Upper lobe of left lung (tissue), 6 donors: ENCODE measurements around the gene TMEM176B. TPM values are rescaled to one million over a fixed set of nuclear protein-coding genes. Genes with fewer than 3 reads are reported as not detected.

Source experiments
- ATAC-seq, 2 donors: fragments of 200-7000 bp; cut with Tn5 transposase; one replicate each; pipeline ENCODE4 v1.9.1; 2022; ENCODE audit warnings: mild to moderate bottlenecking in 2 of 2, moderate library complexity in 2 of 2; ENCODE audit not compliant: low FRiP score in 2 of 2
- DNase-seq, 2 donors: peaks; one replicate each; pipeline ENCODE4 v3.0.0-alpha.2; 2019 to 2020
- H3K27ac ChIP-seq, 4 donors: fragments of 200-600 bp; sonication (generic); one replicate each; pipeline ENCODE4 v1.5.1; 2016 to 2019
- H3K27me3 ChIP-seq, 4 donors: fragments of 200-600 bp; sonication (generic); one replicate each; pipeline ENCODE4 v1.5.1; 2017 to 2019
- H3K36me3 ChIP-seq, 4 donors: fragments of 200-600 bp; sonication (generic); one replicate each; pipeline ENCODE4 v1.5.1; 2016 to 2019
- H3K4me1 ChIP-seq, 4 donors: fragments of 200-600 bp; sonication (generic); one replicate each; pipeline ENCODE4 v1.5.1; 2018 to 2019
- H3K4me3 ChIP-seq, 4 donors: fragments of 200-600 bp; sonication (generic); one replicate each; pipeline ENCODE4 v1.5.1; 2017 to 2019; ENCODE audit warnings: mild to moderate bottlenecking in 2 of 4, moderate library complexity in 1 of 4
- H3K9me3 ChIP-seq, 4 donors: fragments of 200-600 bp; sonication (generic); one replicate each; pipeline ENCODE4 v1.5.1; 2018 to 2019
- CTCF ChIP-seq, 6 experiments: fragments of 450-650 bp in 4 of 6; fragments of 200-600 bp in 2 of 6; sonication (generic) in 2 of 6; IDR thresholded peaks; one replicate each; pipeline ENCODE4 v1.5.1; 2016 to 2019; ENCODE audit warnings: antibody characterized with exemption in 6 of 6
- EP300 ChIP-seq, 4 donors: sonication (generic); formaldehyde crosslinking; IDR thresholded peaks; one replicate each; pipeline ENCODE4 v1.5.1; 2017; ENCODE audit warnings: antibody characterized with exemption in 4 of 4, control low read depth in 2 of 4
- POLR2A ChIP-seq, 4 donors: fragments of 450-650 bp; IDR thresholded peaks; one replicate each; pipeline ENCODE4 v1.5.1; 2016 to 2017; ENCODE audit warnings: antibody characterized with exemption in 4 of 4, mild to moderate bottlenecking in 2 of 4
- POLR2AphosphoS5 ChIP-seq, 2 donors: sonication (generic); formaldehyde crosslinking; IDR thresholded peaks; one replicate each; pipeline ENCODE4 v1.5.1; 2017; ENCODE audit warnings: antibody characterized with exemption in 2 of 2
- WGBS, 2 donors: methylation state at CpG; one replicate each; pipeline ENCODE4 v1.1.5; 2017 to 2018; 5-methylcytosine and 5-hydroxymethylcytosine counted together
- total RNA-seq, 6 donors: library from RNA; depleted of rRNA in 4 of 6; stranded (reverse); fragments of >200 nt in 4 of 6; gene quantifications; one replicate each; pipeline versions ENCODE4 v1.1.0 to v1.2.1, GENCODE V29; 2016 to 2021
- donor health status: DM: no; HTN: no; CAD: no; lungs with moderate emphysema.
- donor health status: DM: no; HTN: yes; CAD: no; lungs with severe emphysema.

The TMEM176B gene
- total RNA-seq, 6 donors from 2014 or later: 10.5 to 82.8 (median 27.4) TPM

GRCh38 chr7:150823043-150823442, 22.9 kb upstream of the TMEM176B start:
- 87% methylated on average over 8 of the region's 8 CpGs for WGBS, 2 donors
- Histone ChIP-seq H3K27me3 (no peaks in the 10 kb centered on the region), H3K9me3 (no peaks in the 10 kb centered on the region), H3K36me3 (no peaks in the 10 kb centered on the region), H3K4me3 (no peak overlapping the region), H3K27ac (no peak overlapping the region), H3K4me1 (no peaks in the 10 kb centered on the region)
- ATAC-seq: no peak
- DNase-seq: no peak
- TF ChIP-seq POLR2A (IDR thresholded peaks at IDR 0.05) (no peak), CTCF (IDR thresholded peaks at IDR 0.05) (no peak), EP300 (IDR thresholded peaks at IDR 0.05) (no peak), POLR2AphosphoS5 (IDR thresholded peaks at IDR 0.05) (no peak)

GRCh38 chr7:150820578-150821198, 20.5 kb upstream of the TMEM176B start:
- no peak overlapping the region for H3K27ac ChIP-seq
- H3K9me3 ChIP-seq: peaks cover 7 to 12% (median 9%) of the 10 kb centered on the region in 4 donors
- H3K27me3 ChIP-seq: no peaks in the 10 kb centered on the region
- H3K4me1 ChIP-seq: no peaks in the 10 kb centered on the region
- no peak overlapping the region for H3K4me3 ChIP-seq
- ATAC-seq (no peak), DNase-seq (no peak)
- no peak for TF ChIP-seq POLR2AphosphoS5 (IDR thresholded peaks at IDR 0.05)
- no peak for TF ChIP-seq POLR2A (IDR thresholded peaks at IDR 0.05)
- TF ChIP-seq CTCF (IDR thresholded peaks at IDR 0.05): no peak
- TF ChIP-seq EP300 (IDR thresholded peaks at IDR 0.05): no peak
- WGBS, 2 donors: 67 to 89% methylated on average over 7 of the region's 7 CpGs
- no peaks in the 10 kb centered on the region for H3K36me3 ChIP-seq

DNA sequence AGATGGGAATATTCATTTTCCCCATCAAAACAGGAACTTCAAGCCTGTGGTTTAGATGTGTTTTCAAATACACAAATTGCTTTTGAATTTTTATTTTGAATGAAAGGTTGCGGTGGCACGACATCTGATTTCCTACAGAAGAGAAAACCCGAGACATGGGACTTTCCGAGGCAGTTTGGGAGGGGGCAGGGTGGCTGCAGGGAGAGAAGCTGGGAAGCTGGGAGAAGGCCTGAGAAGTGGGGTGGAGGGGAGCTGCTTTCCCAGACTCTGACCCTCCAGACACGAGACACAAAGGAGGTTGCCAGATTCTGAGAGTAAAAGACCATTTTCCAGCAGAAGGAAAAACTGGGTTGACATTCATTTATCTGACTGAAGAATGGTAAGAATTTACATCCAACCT, 20.0 kb upstream of the TMEM176B start:
- ATAC-seq (no peak), DNase-seq (no peak)
- Histone ChIP-seq H3K36me3 (no peaks in the 10 kb centered on the region), H3K4me1 (no peaks in the 10 kb centered on the region), H3K27me3 (no peaks in the 10 kb centered on the region), H3K4me3 (no peak overlapping the region), H3K9me3 (peaks cover 7 to 13% (median 10%) of the 10 kb centered on the region in 4 donors), H3K27ac (no peak overlapping the region)
- 52 to 64% methylated on average over 5 of the region's 5 CpGs for WGBS, 2 donors
- TF ChIP-seq POLR2AphosphoS5 (IDR thresholded peaks at IDR 0.05) (no peak), CTCF (IDR thresholded peaks at IDR 0.05) (no peak), POLR2A (IDR thresholded peaks at IDR 0.05) (no peak), EP300 (IDR thresholded peaks at IDR 0.05) (no peak)

DNA sequence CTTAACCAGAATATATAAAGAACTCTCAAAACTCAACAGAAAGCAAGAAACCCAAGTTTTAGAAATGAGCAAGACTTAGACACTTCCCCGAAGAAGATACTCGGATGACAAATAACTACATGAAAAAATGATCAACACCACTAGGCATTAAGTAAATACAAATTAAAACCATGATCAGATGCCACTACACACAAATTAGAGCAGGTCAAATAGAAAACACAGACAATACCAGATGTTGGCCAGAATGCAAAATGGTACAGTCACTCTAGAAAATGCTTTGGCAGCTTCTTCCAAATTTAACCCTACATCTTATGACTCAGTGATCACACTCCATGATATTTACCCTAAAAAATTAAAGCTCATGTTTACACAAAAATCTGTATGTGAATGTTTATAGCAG, 18.8 kb upstream of the TMEM176B start:
- ATAC-seq (no peak), DNase-seq (no peak)
- Histone ChIP-seq H3K27me3 (no peaks in the 10 kb centered on the region), H3K4me3 (no peak overlapping the region), H3K9me3 (peaks cover 7 to 13% (median 10%) of the 10 kb centered on the region in 4 donors), H3K4me1 (no peaks in the 10 kb centered on the region), H3K36me3 (no peaks in the 10 kb centered on the region), H3K27ac (no peak overlapping the region)
- TF ChIP-seq CTCF (IDR thresholded peaks at IDR 0.05) (no peak), POLR2A (IDR thresholded peaks at IDR 0.05) (no peak), EP300 (IDR thresholded peaks at IDR 0.05) (no peak), POLR2AphosphoS5 (IDR thresholded peaks at IDR 0.05) (no peak)
- 84 to 87% methylated on average over 2 of the region's 2 CpGs for WGBS, 2 donors
